Fibroblast of mammary gland (primary cell): ENCODE measurements around the gene PGAM1.
"Not testable (repeated sequence)": the region's sequence is repeated elsewhere in the genome, so short reads cannot be mapped to it uniquely, and the experiment has no call there.

ENCODE experiments used
- DNase-seq: peaks from one replicate; pipeline ENCODE4 v3.0.0-alpha.2; 2010; ENCODE audit warnings: low read depth
- H3K4me3 ChIP-seq: 2 replicates; pipeline ENCODE4 v1.5.1; 2011; ENCODE audit warnings: low read depth, mild to moderate bottlenecking, low read length, moderate library complexity; ENCODE audit not compliant: control insufficient read depth
- CTCF ChIP-seq: conservative IDR thresholded peaks from 2 replicates; pipeline ENCODE4 v1.5.1; 2011; ENCODE audit warnings: low read depth, low read length, inconsistent platforms; ENCODE audit not compliant: control insufficient read depth, insufficient read depth

The PGAM1 gene

GRCh38 chr10:97474918-97475317 lies 48.9 kb downstream of the PGAM1 start:
- H3K4me3 ChIP-seq, result no peak overlapping the region
- no peak for TF ChIP-seq CTCF
- no peak for DNase-seq

GRCh38 chr10:97475936-97476594 lies 50.1 kb downstream of the PGAM1 start:
- TF ChIP-seq CTCF, result no peak
- H3K4me3 ChIP-seq, result no peak overlapping the region
- peak; percentile 80 for DNase-seq

- not testable (repeated sequence) for DNase-seq, H3K4me3 ChIP-seq
Observed at GRCh38 chr10:97479410-97479809, 53.4 kb downstream of the PGAM1 start.

GRCh38 chr10:97479939-97480338 lies 53.9 kb downstream of the PGAM1 start:
- no peak for DNase-seq
- no peak overlapping the region for H3K4me3 ChIP-seq
- no peak for TF ChIP-seq CTCF

- no peak for DNase-seq
- no peak for TF ChIP-seq CTCF
- no peak overlapping the region for H3K4me3 ChIP-seq
Observed at GRCh38 chr10:97481071-97481470, 55.1 kb downstream of the PGAM1 start.

GRCh38 chr10:97482381-97482780 lies 56.4 kb downstream of the PGAM1 start:
- TF ChIP-seq CTCF, result no peak

More at GRCh38 chr10:97482381-97482780, 56.4 kb downstream of the PGAM1 start:
- no peak for DNase-seq
- H3K4me3 ChIP-seq, result no peak overlapping the region
